GM06990 (cell line): ENCODE measurements around the gene CS.
A peak's percentile ranks its signal among the peaks of the same experiment; 100 is the strongest.

Source experiments
- DNase-seq: peaks from one replicate; pipeline ENCODE4 v3.0.0-alpha.2; 2011; ENCODE audit not compliant: insufficient read length; ENCODE audit errors: extremely low read depth
- H3K27me3 ChIP-seq: replicated peaks from 2 replicates; pipeline ENCODE4 v1.6.0; 2011; ENCODE audit warnings: low read length; ENCODE audit not compliant: control insufficient read depth, insufficient read depth
- H3K36me3 ChIP-seq: 2 replicates; pipeline ENCODE4 v1.5.1; 2011; ENCODE audit warnings: low read length; ENCODE audit not compliant: control insufficient read depth, insufficient read depth
- H3K4me3 ChIP-seq: replicated peaks from 2 replicates; pipeline ENCODE4 v1.5.1; 2011; ENCODE audit warnings: low read depth, mild to moderate bottlenecking, control low read depth, low read length
- CTCF ChIP-seq: IDR thresholded peaks from 2 replicates; pipeline ENCODE4 v1.5.1; 2011; ENCODE audit warnings: low read length, control low read depth, mild to moderate bottlenecking, inconsistent platforms; ENCODE audit not compliant: insufficient read depth, poor library complexity, severe bottlenecking

The CS gene

GRCh38 chr12:56300644-56301464, 724 bp upstream of the CS start:
- peak overlapping the region; percentile 65 for H3K4me3 ChIP-seq
- H3K36me3 ChIP-seq: no peaks in the 10 kb centered on the region; the same call in 1 of the 2 replicates
- TF ChIP-seq CTCF: no peak
- H3K27me3 ChIP-seq: no peaks in the 10 kb centered on the region
- no peak for DNase-seq

GRCh38 chr12:56299308-56299852, 750 bp downstream of the CS start:
- Histone ChIP-seq H3K27me3 (no peaks in the 10 kb centered on the region), H3K36me3 (no peaks in the 10 kb centered on the region; the same call in 1 of the 2 replicates), H3K4me3 (peak overlapping the region; percentile 90)
- DNase-seq: no peak
- no peak for TF ChIP-seq CTCF

DNA sequence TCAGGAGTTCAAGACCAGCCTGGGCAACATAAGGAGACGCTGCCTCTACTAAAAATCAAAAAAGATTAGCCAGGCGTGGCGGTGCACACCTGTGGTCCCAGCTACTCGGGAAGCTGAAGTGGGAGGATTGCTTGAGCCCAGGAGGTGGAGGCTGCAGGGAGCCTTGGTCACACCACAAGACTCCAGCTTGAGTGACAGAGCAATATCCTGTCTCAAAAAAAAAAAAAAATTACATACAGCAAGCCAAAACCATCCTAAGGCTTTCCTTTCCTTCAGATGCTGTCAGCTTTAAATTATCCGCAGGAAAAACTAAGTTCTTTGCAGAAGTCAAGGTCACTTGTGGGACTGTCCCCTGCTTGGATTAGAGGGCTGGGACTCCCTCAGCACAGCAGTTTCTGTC, 1.3 kb downstream of the CS start:
- Histone ChIP-seq H3K27me3 (no peaks in the 10 kb centered on the region), H3K36me3 (no peaks in the 10 kb centered on the region; the same call in 1 of the 2 replicates), H3K4me3 (peak overlapping the region; percentile 90)
- DNase-seq: no peak
- TF ChIP-seq CTCF: no peak

DNA sequence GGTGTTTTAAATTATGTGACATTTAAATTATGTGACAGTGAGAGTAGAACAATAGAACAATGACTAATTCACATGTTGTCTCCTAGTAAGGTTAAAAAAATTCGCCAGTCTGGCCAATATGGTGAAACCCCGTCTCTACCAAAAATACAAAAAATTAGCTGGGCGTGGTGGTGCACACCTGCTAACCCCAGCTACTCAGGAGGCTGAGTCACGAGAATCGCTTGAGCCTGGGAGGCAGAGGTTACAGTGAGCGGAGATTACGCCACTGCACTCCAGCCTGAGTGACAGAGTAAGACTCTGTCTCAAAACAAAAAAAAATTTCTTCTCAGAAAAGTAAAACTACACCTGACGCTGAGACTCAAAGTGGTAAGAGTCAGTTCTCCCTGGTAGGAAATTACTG, 2.7 kb downstream of the CS start:
- Histone ChIP-seq H3K4me3 (no peak overlapping the region), H3K36me3 (no peaks in the 10 kb centered on the region; the same call in none of the 2 replicates), H3K27me3 (no peaks in the 10 kb centered on the region)
- TF ChIP-seq CTCF: no peak
- DNase-seq: no peak

DNA sequence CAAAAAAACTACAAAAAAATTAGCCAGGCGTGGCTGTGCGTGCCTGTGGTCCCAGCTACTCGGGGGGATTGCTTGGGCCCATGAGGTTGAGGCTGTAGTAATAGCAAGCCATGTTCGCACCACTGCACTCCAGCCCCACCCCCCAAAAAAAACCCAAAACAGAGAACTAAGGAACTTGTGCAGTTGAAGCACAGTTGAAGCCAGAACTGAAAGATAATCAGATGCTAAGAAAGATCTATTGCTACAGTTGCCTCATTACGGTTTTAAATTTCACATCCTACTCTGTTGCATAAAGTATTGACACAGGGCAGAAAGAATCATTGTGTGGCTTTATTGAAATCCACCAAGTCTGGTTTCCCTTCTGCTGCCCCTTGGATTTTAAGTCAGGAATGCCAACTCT, 3.8 kb downstream of the CS start:
- Histone ChIP-seq H3K27me3 (no peaks in the 10 kb centered on the region), H3K36me3 (peaks cover 2% of the 10 kb centered on the region), H3K4me3 (no peak overlapping the region)
- no peak for TF ChIP-seq CTCF
- no peak for DNase-seq
